ENCODE measurements around the gene SPP1. TPM values are rescaled to one million over a fixed set of nuclear protein-coding genes. Genes with fewer than 3 reads are reported as not detected.
A peak's percentile ranks its signal among the peaks of the same experiment; 100 is the strongest.

SPP1 gene
- total RNA-seq, 4 donors from 2014 or later = 5.6 to 37.8 (median 10.3) TPM

DNA sequence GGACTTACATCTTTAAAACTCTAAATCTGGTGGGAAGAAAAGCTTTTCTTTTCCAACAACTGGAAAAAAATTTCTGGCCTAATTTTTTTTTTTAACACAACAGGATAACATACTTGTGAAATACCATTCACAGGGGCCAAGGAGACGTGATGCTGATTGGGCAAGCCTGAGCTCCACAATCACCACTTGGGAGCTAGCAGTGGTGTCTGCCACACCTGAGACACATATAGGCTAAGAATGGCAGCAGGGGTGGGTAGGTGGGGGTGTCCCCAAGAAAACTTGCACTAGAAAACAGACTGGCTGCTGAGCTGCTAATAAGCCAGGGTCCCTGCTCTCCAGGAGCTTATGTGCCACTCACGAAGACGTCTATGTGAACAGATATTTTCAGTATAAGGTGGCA, 26.4 kb downstream of the SPP1 start:
- 93% methylated on average over 2 of the region's 3 CpGs; no CpG with 5 or more reads in 1 of the 2 donors for WGBS, 2 donors (ENCODE audit: low coverage in 1 of 2)
- ATAC-seq = no peak
- H3K27ac ChIP-seq = no peak overlapping the region
- H3K4me1 ChIP-seq = peaks cover 0 to 18% (median 3%) of the 10 kb centered on the region in 3 donors
- no peaks in the 10 kb centered on the region for H3K9me3 ChIP-seq
- no peak overlapping the region for H3K4me3 ChIP-seq
- TF ChIP-seq, protein P1, sequence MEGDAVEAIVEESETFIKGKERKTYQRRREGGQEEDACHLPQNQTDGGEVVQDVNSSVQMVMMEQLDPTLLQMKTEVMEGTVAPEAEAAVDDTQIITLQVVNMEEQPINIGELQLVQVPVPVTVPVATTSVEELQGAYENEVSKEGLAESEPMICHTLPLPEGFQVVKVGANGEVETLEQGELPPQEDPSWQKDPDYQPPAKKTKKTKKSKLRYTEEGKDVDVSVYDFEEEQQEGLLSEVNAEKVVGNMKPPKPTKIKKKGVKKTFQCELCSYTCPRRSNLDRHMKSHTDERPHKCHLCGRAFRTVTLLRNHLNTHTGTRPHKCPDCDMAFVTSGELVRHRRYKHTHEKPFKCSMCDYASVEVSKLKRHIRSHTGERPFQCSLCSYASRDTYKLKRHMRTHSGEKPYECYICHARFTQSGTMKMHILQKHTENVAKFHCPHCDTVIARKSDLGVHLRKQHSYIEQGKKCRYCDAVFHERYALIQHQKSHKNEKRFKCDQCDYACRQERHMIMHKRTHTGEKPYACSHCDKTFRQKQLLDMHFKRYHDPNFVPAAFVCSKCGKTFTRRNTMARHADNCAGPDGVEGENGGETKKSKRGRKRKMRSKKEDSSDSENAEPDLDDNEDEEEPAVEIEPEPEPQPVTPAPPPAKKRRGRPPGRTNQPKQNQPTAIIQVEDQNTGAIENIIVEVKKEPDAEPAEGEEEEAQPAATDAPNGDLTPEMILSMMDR (IDR thresholded peaks at IDR 0.05) = no peak
- no peak for TF ChIP-seq POLR2AphosphoS5 (IDR thresholded peaks at IDR 0.05)
- TF ChIP-seq EP300 (IDR thresholded peaks at IDR 0.05) = no peak
- TF ChIP-seq POLR2A (IDR thresholded peaks at IDR 0.05) = no peak
- no peaks in the 10 kb centered on the region for H3K36me3 ChIP-seq
- no peaks in the 10 kb centered on the region for H3K27me3 ChIP-seq

DNA sequence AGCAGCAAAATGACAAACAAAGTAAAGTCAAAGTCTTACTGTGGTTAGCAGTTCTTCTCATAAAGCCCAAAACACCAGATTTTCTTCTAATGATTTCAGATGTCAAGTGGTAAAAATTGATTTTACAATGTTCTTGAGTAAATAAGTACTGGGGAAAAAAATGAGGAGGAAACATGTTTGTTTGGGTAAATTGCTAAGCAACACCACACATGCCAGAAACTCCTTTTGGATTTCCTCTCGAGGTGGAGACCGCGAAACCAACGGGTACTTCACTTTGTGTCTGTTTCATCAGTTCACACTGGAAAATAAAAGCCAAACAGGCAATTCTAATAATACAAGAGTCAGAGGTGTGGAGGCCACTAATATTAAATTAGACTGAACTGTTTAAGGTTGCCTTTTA, 27.3 kb downstream of the SPP1 start:
- peaks cover 0 to 22% (median 3%) of the 10 kb centered on the region in 3 donors for H3K4me1 ChIP-seq
- ATAC-seq = no peak
- H3K9me3 ChIP-seq = no peaks in the 10 kb centered on the region
- no peak overlapping the region for H3K4me3 ChIP-seq
- H3K27me3 ChIP-seq = no peaks in the 10 kb centered on the region
- H3K36me3 ChIP-seq = no peaks in the 10 kb centered on the region
- H3K27ac ChIP-seq = peak overlapping the region in 2 of 4 donors; percentile 3 to 21
- TF ChIP-seq POLR2AphosphoS5 (IDR thresholded peaks at IDR 0.05) = no peak
- no peak for TF ChIP-seq EP300 (IDR thresholded peaks at IDR 0.05)
- no peak for TF ChIP-seq POLR2A (IDR thresholded peaks at IDR 0.05)
- WGBS, 2 donors (ENCODE audit: low coverage in 1 of 2) = 51 to 63% methylated on average over 4 of the region's 4 CpGs

DNA sequence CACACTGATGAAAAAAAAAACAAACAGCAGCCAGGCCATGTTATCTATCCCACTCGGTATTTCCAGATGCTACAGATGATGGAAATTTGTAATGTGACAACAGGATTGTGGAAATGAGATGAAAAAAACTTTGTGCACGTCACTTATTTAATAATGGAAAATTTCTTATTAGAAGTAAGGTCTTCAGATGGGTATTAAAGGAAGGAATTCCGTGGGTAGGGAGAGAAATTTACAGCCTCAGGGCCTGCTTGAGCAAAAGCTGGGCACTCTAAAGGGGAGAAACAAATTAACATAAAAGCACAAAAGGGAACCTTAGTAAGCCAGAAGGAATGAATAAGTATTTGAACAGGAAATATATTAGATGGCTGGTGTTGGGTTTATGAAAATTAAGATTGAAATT, 27.7 kb downstream of the SPP1 start:
- Histone ChIP-seq H3K4me3 (no peak overlapping the region), H3K27ac (peak overlapping the region in 1 of 4 donors; percentile 21), H3K27me3 (no peaks in the 10 kb centered on the region), H3K4me1 (peaks cover 0 to 22% (median 3%) of the 10 kb centered on the region in 3 donors), H3K36me3 (no peaks in the 10 kb centered on the region), H3K9me3 (no peaks in the 10 kb centered on the region)
- ATAC-seq = no peak
- no peak for TF ChIP-seq POLR2AphosphoS5 (IDR thresholded peaks at IDR 0.05)
- TF ChIP-seq, protein P1 (IDR thresholded peaks at IDR 0.05) = no peak
- no peak for TF ChIP-seq POLR2A (IDR thresholded peaks at IDR 0.05)
- WGBS, 2 donors (ENCODE audit: low coverage in 1 of 2) = 43 to 62% methylated on average over 3 of the region's 3 CpGs

DNA sequence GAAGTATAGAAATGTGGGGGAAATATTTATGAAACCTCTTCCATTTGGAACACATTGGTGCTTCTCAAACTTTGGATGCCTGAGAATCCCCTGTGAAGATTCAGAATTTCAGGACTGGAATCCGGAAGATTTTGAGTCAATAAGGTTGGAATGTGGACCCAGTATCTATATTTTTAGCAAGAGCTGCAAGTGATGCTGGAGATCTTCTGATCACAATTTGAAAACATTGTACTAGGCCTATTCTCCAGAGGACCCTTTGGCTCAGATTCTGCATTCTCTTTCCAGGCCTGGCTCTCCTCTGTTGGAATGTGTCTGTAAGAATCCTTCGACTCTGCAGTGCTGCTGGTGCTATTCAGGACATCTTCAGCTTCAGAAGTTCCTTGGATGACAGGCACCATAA, 29.6 kb downstream of the SPP1 start:
- WGBS, 2 donors (ENCODE audit: low coverage in 1 of 2) = 51 to 60% methylated on average over 1 to 2 of the region's 2 CpGs
- peak; percentile 40 for ATAC-seq
- Histone ChIP-seq H3K27ac (peak overlapping the region in 2 of 4 donors; percentile 28 to 64), H3K27me3 (no peaks in the 10 kb centered on the region), H3K36me3 (no peaks in the 10 kb centered on the region), H3K4me3 (no peak overlapping the region), H3K4me1 (peaks cover 0 to 38% (median 4%) of the 10 kb centered on the region in 3 donors), H3K9me3 (no peaks in the 10 kb centered on the region)
- no peak for TF ChIP-seq POLR2A (IDR thresholded peaks at IDR 0.05)
- TF ChIP-seq EP300 (IDR thresholded peaks at IDR 0.05) = no peak
- TF ChIP-seq POLR2AphosphoS5 (IDR thresholded peaks at IDR 0.05) = no peak
- TF ChIP-seq, protein P1 (IDR thresholded peaks at IDR 0.05) = no peak

DNA sequence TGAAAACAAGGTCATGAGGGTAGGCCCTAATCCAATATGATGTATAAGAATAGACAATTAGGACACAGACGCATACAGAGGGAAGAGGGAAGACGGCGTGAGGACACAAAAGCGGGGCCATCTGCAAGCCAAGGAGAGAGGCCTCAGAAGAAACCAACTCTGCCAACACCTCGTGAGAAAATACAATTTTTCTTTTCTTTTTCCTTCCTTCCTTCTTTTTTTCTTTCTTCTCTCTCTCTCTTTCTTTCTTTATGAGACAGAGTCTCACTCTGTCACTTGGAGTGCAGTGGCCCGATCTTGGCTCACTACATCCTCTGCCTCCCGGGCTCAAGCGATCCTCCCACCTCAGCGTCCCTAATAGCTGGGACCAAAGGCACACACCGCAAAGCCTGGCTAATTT, 30.4 kb downstream of the SPP1 start:
- no peaks in the 10 kb centered on the region for H3K9me3 ChIP-seq
- H3K36me3 ChIP-seq = no peaks in the 10 kb centered on the region
- H3K27me3 ChIP-seq = no peaks in the 10 kb centered on the region
- no peak for ATAC-seq
- no peak overlapping the region for H3K4me3 ChIP-seq
- peak overlapping the region in 2 of 4 donors; percentile 64 to 98 for H3K27ac ChIP-seq
- 94% methylated on average over 5 to 10 of the region's 10 CpGs for WGBS, 2 donors (ENCODE audit: low coverage in 1 of 2)
- peaks cover 0 to 46% (median 10%) of the 10 kb centered on the region in 3 donors for H3K4me1 ChIP-seq
- TF ChIP-seq POLR2A (IDR thresholded peaks at IDR 0.05) (no peak), EP300 (IDR thresholded peaks at IDR 0.05) (no peak), POLR2AphosphoS5 (IDR thresholded peaks at IDR 0.05) (no peak)
- TF ChIP-seq, protein P1 (IDR thresholded peaks at IDR 0.05) = no peak

Data from gastroesophageal sphincter (tissue), 4 donors.